Fibroblast of lung (primary cell): ENCODE data around the gene FAM151B.

Source experiments
- CTCF ChIP-seq, 2 donors: IDR thresholded peaks in 1 of 2; conservative IDR thresholded peaks in 1 of 2; 1 replicate in 1 of 2; 2 replicates in 1 of 2; pipeline ENCODE4 v1.5.1; 2011 to 2012; ENCODE audit warnings: low read length in 2 of 2, control low read depth in 1 of 2, inconsistent platforms in 1 of 2, low read depth in 1 of 2, mild to moderate bottlenecking in 1 of 2
- EZH2 ChIP-seq: IDR thresholded peaks from 2 replicates; pipeline ENCODE4 v1.5.1; 2012; ENCODE audit warnings: low read length, control low read depth, mild to moderate bottlenecking; ENCODE audit errors: missing control alignments

GRCh38 chr5:80540691-80541090 lies 52.8 kb downstream of the FAM151B start:
- TF ChIP-seq CTCF (conservative IDR thresholded peaks at IDR 0.05 in 1 of 2, IDR thresholded peaks at IDR 0.05 in 1 of 2; ENCODE audit: low read depth in 1 of 2, low read length in 2 of 2): no peak
- no peak for TF ChIP-seq EZH2
